Measurements from ENCODE around the gene HNRNPF. TPM values are rescaled to one million over a fixed set of nuclear protein-coding genes. Genes with fewer than 3 reads are reported as not detected.
"Not testable (repeated sequence)": the region's sequence is repeated elsewhere in the genome, so short reads cannot be mapped to it uniquely, and the experiment has no call there.

Gene HNRNPF
- total RNA-seq, 6 experiments from 2014 or later: 106 to 160 (median 121) TPM

- H3K27ac ChIP-seq: no peak overlapping the region
- ATAC-seq: no peak
- intact Hi-C loops (cut with DNase I): no loop called here
- WGBS (ENCODE audit: insufficient coverage, low coverage, low lambda C conversion rate, missing lambda C conversion rate): 62% methylated on average over 4 of the region's 4 CpGs
- no peak overlapping the region for H3K4me3 ChIP-seq
- H3K36me3 ChIP-seq: no peaks in the 10 kb centered on the region
- H3K4me1 ChIP-seq: peaks cover 0 to 18% (median 2%) of the 10 kb centered on the region in 4 donors
- no peaks in the 10 kb centered on the region for H3K9me3 ChIP-seq
- TF ChIP-seq POLR2A (IDR thresholded peaks at IDR 0.05): no peak
- TF ChIP-seq, protein P1, sequence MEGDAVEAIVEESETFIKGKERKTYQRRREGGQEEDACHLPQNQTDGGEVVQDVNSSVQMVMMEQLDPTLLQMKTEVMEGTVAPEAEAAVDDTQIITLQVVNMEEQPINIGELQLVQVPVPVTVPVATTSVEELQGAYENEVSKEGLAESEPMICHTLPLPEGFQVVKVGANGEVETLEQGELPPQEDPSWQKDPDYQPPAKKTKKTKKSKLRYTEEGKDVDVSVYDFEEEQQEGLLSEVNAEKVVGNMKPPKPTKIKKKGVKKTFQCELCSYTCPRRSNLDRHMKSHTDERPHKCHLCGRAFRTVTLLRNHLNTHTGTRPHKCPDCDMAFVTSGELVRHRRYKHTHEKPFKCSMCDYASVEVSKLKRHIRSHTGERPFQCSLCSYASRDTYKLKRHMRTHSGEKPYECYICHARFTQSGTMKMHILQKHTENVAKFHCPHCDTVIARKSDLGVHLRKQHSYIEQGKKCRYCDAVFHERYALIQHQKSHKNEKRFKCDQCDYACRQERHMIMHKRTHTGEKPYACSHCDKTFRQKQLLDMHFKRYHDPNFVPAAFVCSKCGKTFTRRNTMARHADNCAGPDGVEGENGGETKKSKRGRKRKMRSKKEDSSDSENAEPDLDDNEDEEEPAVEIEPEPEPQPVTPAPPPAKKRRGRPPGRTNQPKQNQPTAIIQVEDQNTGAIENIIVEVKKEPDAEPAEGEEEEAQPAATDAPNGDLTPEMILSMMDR (IDR thresholded peaks at IDR 0.05): no peak
- DNase-seq: no peak
- no peaks in the 10 kb centered on the region for H3K27me3 ChIP-seq
These were observed 43.4 kb upstream of the HNRNPF start for GRCh38 chr10:43452356-43452914.

GRCh38 chr10:43448742-43449141 is 39.8 kb upstream of the HNRNPF start:
- Histone ChIP-seq H3K4me1 (no peaks in the 10 kb centered on the region), H3K27me3 (no peaks in the 10 kb centered on the region), H3K4me3 (no peak overlapping the region), H3K27ac (no peak overlapping the region), H3K9me3 (no peaks in the 10 kb centered on the region), H3K36me3 (no peaks in the 10 kb centered on the region)
- ATAC-seq (no peak), DNase-seq (no peak)
- TF ChIP-seq, protein P1 (IDR thresholded peaks at IDR 0.05): no peak
- no peak for TF ChIP-seq POLR2A (IDR thresholded peaks at IDR 0.05)
- intact Hi-C loops (cut with DNase I): no loop called here
- WGBS (ENCODE audit: insufficient coverage, low coverage, low lambda C conversion rate, missing lambda C conversion rate): 50% methylated on average over 1 of the region's 2 CpGs

DNA sequence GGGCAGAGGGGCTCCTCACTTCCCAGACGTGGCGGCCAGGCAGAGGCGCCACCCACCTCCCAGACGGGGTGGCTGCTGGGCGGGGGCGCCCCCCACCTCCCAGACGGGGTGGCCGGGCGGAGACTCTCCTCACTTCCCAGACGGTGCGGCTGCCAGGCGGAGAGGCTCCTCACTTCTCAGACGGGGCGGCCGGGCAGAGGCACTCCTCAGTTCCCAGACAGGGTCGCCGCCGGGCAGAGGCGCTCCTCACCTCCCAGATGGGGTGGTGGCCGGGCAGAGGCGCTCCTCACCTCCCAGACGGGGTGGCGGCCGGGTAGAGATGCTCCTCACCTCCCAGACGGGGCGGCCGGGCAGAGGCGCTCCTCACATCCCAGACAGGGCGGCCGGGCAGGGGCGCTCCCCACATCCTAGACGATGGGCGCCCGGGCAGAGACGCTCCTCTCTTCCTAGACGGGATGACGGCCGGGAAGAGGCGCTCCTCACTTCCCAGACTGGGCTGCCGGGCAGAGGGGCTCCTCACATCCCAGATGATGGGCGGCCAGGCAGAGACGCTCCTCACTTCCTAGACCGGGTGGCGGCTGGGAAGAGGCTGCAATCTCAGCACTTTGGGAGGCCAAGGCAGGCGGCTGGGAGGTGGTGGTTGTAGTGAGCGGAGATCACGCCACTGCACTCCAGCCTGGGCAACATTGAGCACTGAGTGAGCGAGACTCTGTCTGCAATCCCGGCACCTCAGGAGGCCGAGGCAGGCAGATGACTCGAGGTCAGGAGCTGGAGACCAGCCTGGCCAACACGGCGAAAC is 37.4 kb upstream of the HNRNPF start:
- H3K4me1 ChIP-seq; intact Hi-C loops (cut with DNase I); ATAC-seq; H3K9me3 ChIP-seq; H3K27ac ChIP-seq; DNase-seq; H3K27me3 ChIP-seq; H3K36me3 ChIP-seq; H3K4me3 ChIP-seq: not testable (repeated sequence)
- 100% methylated on average over 8 of the region's 53 CpGs for WGBS (ENCODE audit: insufficient coverage, low coverage, low lambda C conversion rate, missing lambda C conversion rate)

DNA sequence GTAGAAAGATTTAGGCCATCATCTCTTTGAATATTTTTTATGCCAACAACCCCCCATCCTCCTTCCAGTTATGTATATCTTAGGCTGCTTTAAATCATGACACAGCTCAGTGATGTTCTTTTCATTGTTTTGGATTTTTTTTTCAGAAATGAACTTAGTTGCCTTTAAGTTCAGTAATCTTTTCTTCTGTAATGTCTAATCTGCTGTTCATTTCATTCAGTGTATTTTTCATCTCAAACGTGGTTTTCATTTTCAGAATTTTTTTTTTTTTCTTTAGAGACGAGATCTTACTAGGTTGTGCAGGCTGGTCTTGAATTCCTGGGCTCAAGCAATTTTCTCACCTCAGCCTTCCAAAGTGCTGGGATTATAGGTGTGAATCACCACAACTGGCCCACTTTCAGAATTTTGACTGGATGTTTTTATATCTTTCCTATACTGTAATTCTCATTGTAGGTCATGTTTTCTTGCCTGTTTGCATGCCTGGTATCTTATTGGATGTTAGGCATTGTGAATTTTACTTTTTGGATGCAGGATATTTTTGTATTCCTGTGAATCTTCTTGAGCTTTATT is 36.0 kb upstream of the HNRNPF start:
- no peaks in the 10 kb centered on the region for H3K9me3 ChIP-seq
- no peak overlapping the region for H3K27ac ChIP-seq
- DNase-seq (no peak), ATAC-seq (no peak)
- WGBS (ENCODE audit: insufficient coverage, low coverage, low lambda C conversion rate, missing lambda C conversion rate): 89% methylated on average over 2 of the region's 2 CpGs
- no peaks in the 10 kb centered on the region for H3K4me1 ChIP-seq
- intact Hi-C loops (cut with DNase I): no loop called here
- no peaks in the 10 kb centered on the region for H3K36me3 ChIP-seq
- H3K4me3 ChIP-seq: no peak overlapping the region
- H3K27me3 ChIP-seq: no peaks in the 10 kb centered on the region
- TF ChIP-seq POLR2A (IDR thresholded peaks at IDR 0.05): no peak
- TF ChIP-seq, protein P1 (IDR thresholded peaks at IDR 0.05): no peak

DNA sequence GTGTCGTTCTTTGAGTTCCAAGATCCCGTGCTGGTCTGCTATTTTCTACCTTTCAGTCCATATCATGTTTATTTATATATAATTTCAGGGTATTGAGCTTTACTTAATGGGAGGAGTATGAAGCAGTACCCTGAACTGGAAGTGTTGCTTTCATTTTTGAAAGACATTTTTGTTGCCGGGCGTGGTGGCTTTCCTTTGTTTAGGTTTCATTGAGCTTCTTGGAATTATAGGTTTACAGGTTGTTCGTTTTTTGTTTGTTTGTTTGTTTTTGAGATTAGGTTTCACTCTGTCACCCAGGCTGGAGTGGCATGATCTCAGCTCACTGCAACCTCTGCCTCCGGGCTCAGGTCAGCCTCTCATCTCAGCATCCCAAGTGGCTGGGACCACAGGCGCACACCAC is 35.3 kb upstream of the HNRNPF start:
- H3K27ac ChIP-seq: no peak overlapping the region
- 74% methylated on average over 7 of the region's 7 CpGs for WGBS (ENCODE audit: insufficient coverage, low coverage, low lambda C conversion rate, missing lambda C conversion rate)
- H3K36me3 ChIP-seq: no peaks in the 10 kb centered on the region
- H3K4me1 ChIP-seq: no peaks in the 10 kb centered on the region
- no peak overlapping the region for H3K4me3 ChIP-seq
- DNase-seq (no peak), ATAC-seq (no peak)
- TF ChIP-seq, protein P1 (IDR thresholded peaks at IDR 0.05): no peak
- no peak for TF ChIP-seq POLR2A (IDR thresholded peaks at IDR 0.05)
- H3K27me3 ChIP-seq: no peaks in the 10 kb centered on the region
- intact Hi-C loops (cut with DNase I): no loop called here
- H3K9me3 ChIP-seq: no peaks in the 10 kb centered on the region
